Measurements from ENCODE around the gene HLA-G. TPM values are rescaled to one million over a fixed set of nuclear protein-coding genes. Genes with fewer than 3 reads are reported as not detected.
"Not testable (repeated sequence)": the region's sequence is repeated elsewhere in the genome, so short reads cannot be mapped to it uniquely, and the experiment has no call there.

The HLA-G gene
- total RNA-seq, 2 donors from 2014 or later: 1.8 TPM; not detected in 1

DNA sequence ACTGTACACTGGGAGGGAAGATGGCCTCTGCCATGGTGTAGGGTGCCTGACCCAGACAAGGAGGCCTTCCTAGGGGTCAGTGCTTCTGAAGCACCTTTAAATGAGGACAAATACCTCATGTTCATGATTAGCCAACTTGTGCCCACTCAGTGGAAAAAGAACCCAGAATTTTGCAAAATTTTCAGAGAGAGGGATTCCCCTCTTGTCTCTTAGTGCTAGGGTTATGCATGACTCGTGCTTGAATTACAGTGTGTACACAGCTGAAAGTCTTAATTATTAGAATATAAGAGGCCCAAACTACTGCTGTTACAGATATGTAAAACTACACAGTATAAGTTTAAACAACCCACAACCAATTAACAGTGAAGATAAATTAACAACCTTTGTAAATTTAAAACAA, 38.0 kb downstream of the HLA-G start:
- Histone ChIP-seq H3K36me3 (no peaks in the 10 kb centered on the region), H3K4me3 (no peak overlapping the region), H3K9me3 (no peaks in the 10 kb centered on the region), H3K4me1 (replicated peaks) (no peaks in the 10 kb centered on the region), H3K27me3 (replicated peaks; ENCODE audit: insufficient read depth) (no peaks in the 10 kb centered on the region), H3K27ac (no peak overlapping the region)
- DNase-seq (ENCODE audit: low spot score): no peak
- 16% methylated on average over 1 of the region's 1 CpG for WGBS
- intact Hi-C loops (cut with DNase I): no loop called here
- TF ChIP-seq, protein P1, sequence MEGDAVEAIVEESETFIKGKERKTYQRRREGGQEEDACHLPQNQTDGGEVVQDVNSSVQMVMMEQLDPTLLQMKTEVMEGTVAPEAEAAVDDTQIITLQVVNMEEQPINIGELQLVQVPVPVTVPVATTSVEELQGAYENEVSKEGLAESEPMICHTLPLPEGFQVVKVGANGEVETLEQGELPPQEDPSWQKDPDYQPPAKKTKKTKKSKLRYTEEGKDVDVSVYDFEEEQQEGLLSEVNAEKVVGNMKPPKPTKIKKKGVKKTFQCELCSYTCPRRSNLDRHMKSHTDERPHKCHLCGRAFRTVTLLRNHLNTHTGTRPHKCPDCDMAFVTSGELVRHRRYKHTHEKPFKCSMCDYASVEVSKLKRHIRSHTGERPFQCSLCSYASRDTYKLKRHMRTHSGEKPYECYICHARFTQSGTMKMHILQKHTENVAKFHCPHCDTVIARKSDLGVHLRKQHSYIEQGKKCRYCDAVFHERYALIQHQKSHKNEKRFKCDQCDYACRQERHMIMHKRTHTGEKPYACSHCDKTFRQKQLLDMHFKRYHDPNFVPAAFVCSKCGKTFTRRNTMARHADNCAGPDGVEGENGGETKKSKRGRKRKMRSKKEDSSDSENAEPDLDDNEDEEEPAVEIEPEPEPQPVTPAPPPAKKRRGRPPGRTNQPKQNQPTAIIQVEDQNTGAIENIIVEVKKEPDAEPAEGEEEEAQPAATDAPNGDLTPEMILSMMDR (IDR thresholded peaks at IDR 0.05): no peak
- TF ChIP-seq POLR2AphosphoS5 (IDR thresholded peaks at IDR 0.05) (no peak), POLR2A (IDR thresholded peaks at IDR 0.05) (no peak)

DNA sequence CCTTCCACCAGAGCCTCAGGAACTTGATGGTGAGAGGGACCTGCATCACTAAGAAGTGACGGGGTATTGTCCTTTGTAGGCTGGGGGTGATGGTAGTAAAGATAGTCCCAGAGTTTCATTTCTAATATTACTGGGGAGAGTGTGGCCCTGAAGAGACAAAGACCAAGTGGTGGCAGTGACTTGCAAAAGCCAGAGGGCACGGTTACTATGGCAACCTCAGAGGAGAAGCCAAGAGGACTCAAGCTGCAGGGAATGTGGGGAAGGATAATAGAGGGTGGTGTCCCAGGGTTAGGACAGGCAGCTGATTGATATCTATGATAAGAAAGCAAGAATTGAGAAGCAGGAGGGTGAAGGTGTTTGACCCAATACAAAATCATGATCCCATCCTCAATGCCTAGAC, 42.5 kb downstream of the HLA-G start:
- intact Hi-C loops (cut with DNase I): no loop called here
- TF ChIP-seq POLR2A (IDR thresholded peaks at IDR 0.05) (no peak), POLR2AphosphoS5 (IDR thresholded peaks at IDR 0.05) (no peak)
- TF ChIP-seq, protein P1 (IDR thresholded peaks at IDR 0.05): no peak
- no peaks in the 10 kb centered on the region for H3K4me1 ChIP-seq (replicated peaks)
- no peaks in the 10 kb centered on the region for H3K36me3 ChIP-seq
- no peak overlapping the region for H3K27ac ChIP-seq
- no peaks in the 10 kb centered on the region for H3K9me3 ChIP-seq
- H3K4me3 ChIP-seq: no peak overlapping the region
- DNase-seq (ENCODE audit: low spot score): no peak
- H3K27me3 ChIP-seq (replicated peaks; ENCODE audit: insufficient read depth): no peaks in the 10 kb centered on the region
- 66% methylated on average over 2 of the region's 2 CpGs for WGBS

DNA sequence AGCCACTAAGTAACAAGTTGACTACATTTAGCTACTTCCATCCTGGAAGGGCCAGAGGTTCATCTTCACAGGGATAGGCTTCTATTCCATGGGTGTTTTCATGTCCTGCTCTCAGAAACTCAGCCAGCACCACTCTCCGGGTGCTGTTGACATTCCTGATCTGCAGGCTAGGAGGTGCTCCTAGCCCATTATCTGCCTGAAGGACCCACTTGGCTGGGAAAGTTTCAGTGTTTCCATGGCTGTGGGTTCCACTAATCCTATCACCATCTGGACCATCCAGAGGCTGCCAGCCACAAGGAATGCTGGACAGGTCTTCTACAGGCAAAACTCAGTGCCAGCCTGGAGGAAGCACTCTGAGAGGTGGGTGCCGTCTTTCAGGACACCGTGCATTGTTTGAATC, 45.2 kb downstream of the HLA-G start:
- H3K9me3 ChIP-seq: no peaks in the 10 kb centered on the region
- intact Hi-C loops (cut with DNase I): no loop called here
- no peaks in the 10 kb centered on the region for H3K36me3 ChIP-seq
- TF ChIP-seq, protein P1 (IDR thresholded peaks at IDR 0.05): no peak
- TF ChIP-seq POLR2AphosphoS5 (IDR thresholded peaks at IDR 0.05) (no peak), POLR2A (IDR thresholded peaks at IDR 0.05) (no peak)
- no peak overlapping the region for H3K27ac ChIP-seq
- no peak overlapping the region for H3K4me3 ChIP-seq
- H3K27me3 ChIP-seq (replicated peaks; ENCODE audit: insufficient read depth): no peaks in the 10 kb centered on the region
- DNase-seq (ENCODE audit: low spot score): no peak
- H3K4me1 ChIP-seq (replicated peaks): no peaks in the 10 kb centered on the region
- WGBS: 74% methylated on average over 3 of the region's 3 CpGs

DNA sequence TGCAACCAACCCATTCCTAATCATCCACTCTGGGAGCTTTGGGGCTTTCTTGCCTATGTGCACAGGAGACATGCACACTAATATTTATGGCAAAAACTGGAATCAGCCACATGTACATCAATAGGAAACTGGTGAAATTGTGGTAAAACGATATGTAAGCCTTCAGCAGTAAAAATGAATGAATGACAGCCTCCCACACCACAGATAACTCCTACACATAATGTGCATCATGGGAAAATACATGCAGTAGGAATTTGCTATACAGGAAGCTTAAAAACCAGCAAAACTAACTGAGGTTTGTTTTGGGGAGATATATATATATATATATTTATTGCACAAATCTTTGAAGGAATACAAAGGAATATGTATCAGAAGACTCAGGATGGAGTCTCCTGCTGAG, 47.6 kb downstream of the HLA-G start:
- H3K4me1 ChIP-seq (replicated peaks): no peaks in the 10 kb centered on the region
- H3K27ac ChIP-seq: no peak overlapping the region
- intact Hi-C loops (cut with DNase I): no loop called here
- no peaks in the 10 kb centered on the region for H3K27me3 ChIP-seq (replicated peaks; ENCODE audit: insufficient read depth)
- no peak overlapping the region for H3K4me3 ChIP-seq
- TF ChIP-seq POLR2A (IDR thresholded peaks at IDR 0.05): no peak
- TF ChIP-seq, protein P1 (IDR thresholded peaks at IDR 0.05): no peak
- no peak for TF ChIP-seq POLR2AphosphoS5 (IDR thresholded peaks at IDR 0.05)
- no peaks in the 10 kb centered on the region for H3K9me3 ChIP-seq
- DNase-seq (ENCODE audit: low spot score): no peak
- no peaks in the 10 kb centered on the region for H3K36me3 ChIP-seq
- WGBS: 93% methylated on average over 1 of the region's 1 CpG

DNA sequence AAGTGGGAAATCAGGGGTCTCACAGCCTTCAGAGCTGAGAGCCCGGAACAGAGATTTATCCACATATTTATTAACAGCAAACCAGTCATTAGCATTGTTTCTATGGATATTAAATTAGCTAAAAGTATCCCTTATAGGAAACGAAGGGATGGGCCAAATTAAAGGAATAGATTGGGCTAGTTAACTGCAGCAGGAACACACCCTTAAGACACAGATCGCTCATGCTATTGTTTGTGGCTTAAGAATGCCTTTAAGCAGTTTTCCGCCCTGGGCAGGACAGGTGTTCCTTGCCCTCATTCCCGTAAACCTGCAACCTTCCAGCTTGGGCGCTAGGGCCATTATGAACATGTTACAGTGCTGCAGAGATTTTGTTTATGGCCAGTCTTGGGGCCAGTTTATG, 48.1 kb downstream of the HLA-G start:
- H3K27me3 ChIP-seq (replicated peaks; ENCODE audit: insufficient read depth); H3K27ac ChIP-seq; intact Hi-C loops (cut with DNase I); H3K36me3 ChIP-seq; H3K4me3 ChIP-seq; H3K9me3 ChIP-seq; DNase-seq (ENCODE audit: low spot score); H3K4me1 ChIP-seq (replicated peaks): not testable (repeated sequence)
- 54% methylated on average over 6 of the region's 6 CpGs for WGBS

Small RNAs within 50 kb of the gene (small RNA-seq; reads per million reads assigned to genes)
- gene MICG: 0 reads per million in 2 donors

Other genes with a start within 250 kb of the HLA-G start
- not detected for gene OR2H2, start 242.7 kb upstream of the HLA-G start, total RNA-seq
- gene GABBR1, start 194.6 kb upstream of the HLA-G start, total RNA-seq: 10 to 100 TPM; 19.4 to 30.7 TPM
- not detected for gene MOG, start 170.7 kb upstream of the HLA-G start, total RNA-seq
- gene ZFP57, start 146.7 kb upstream of the HLA-G start, total RNA-seq: 1 to 10 TPM in 1 of 2 donors, under 1 TPM in 1; 0.57 to 1.7 TPM
- gene HLA-F, start 104.4 kb upstream of the HLA-G start, total RNA-seq: 10 to 100 TPM; 34.0 to 62.1 TPM
- gene HLA-A, start 114.7 kb downstream of the HLA-G start, total RNA-seq: 100 to 1,000 TPM; 564 to 620 TPM
- 10 to 100 TPM; 31.9 to 36.3 TPM for gene POLR1H, start 233.4 kb downstream of the HLA-G start, total RNA-seq
- gene PPP1R11, start 239.4 kb downstream of the HLA-G start, total RNA-seq: 10 to 100 TPM; 49.7 to 59.3 TPM
- gene RNF39, start 247.9 kb downstream of the HLA-G start, total RNA-seq: 10 to 100 TPM in 1 of 2 donors, 1 to 10 TPM in 1; 9.0 to 29.1 TPM

All from prostate gland (tissue), 2 donors.